SU-DHL-6 (cell line): Measurements from ENCODE around the gene TTLL1.
"Not testable (repeated sequence)": the region's sequence is repeated elsewhere in the genome, so short reads cannot be mapped to it uniquely, and the experiment has no call there.

Experiments
- H2AFZ ChIP-seq: fragments of 200-600 bp; sonication (generic); 2 replicates; pipeline ENCODE4 v1.6.1; 2014; ENCODE audit warnings: low read depth, mild to moderate bottlenecking, moderate library complexity, mixed read lengths, antibody characterized with exemption, low read length; ENCODE audit not compliant: severe bottlenecking
- H3F3A ChIP-seq: fragments of 200-600 bp; shearing (Covaris generic); 2 replicates; pipeline ENCODE4 v1.6.0; 2016; ENCODE audit warnings: antibody characterized with exemption, mild to moderate bottlenecking; ENCODE audit not compliant: insufficient read depth
- H3K27ac ChIP-seq: fragments of 200-600 bp; sonication (generic); 2 replicates; pipeline ENCODE4 v1.5.1; 2016; ENCODE audit warnings: low read depth, mild to moderate bottlenecking, low read length, moderate library complexity, mixed read lengths
- H3K27me3 ChIP-seq: fragments of 200-600 bp; sonication (generic), shearing (Covaris generic); 2 replicates; pipeline ENCODE4 v1.6.0; 2014; ENCODE audit warnings: mild to moderate bottlenecking, low read length
- H3K36me3 ChIP-seq: fragments of 200-600 bp; sonication (generic); 2 replicates; pipeline ENCODE4 v1.6.1; 2014; ENCODE audit warnings: mild to moderate bottlenecking, low read length, mixed read lengths
- H3K4me2 ChIP-seq: fragments of 300-600, 200-600 bp; shearing (Covaris generic), sonication (generic); 2 replicates; pipeline ENCODE4 v1.6.0; 2014; ENCODE audit warnings: low read length, low read depth, mild to moderate bottlenecking; ENCODE audit not compliant: poor library complexity, severe bottlenecking
- H3K4me3 ChIP-seq: fragments of 200-600 bp; sonication (generic); 2 replicates; pipeline ENCODE4 v1.5.1; 2014; ENCODE audit warnings: antibody characterized with exemption, low read length, mild to moderate bottlenecking, mixed read lengths; ENCODE audit not compliant: insufficient read depth, poor library complexity, severe bottlenecking
- H3K79me2 ChIP-seq: fragments of 200-600 bp; sonication (generic); 2 replicates; pipeline ENCODE4 v1.6.1; 2014; ENCODE audit warnings: mild to moderate bottlenecking, low read length, moderate library complexity; ENCODE audit not compliant: insufficient read depth
- H3K9ac ChIP-seq: fragments of 200-600 bp; sonication (generic); 2 replicates; pipeline ENCODE4 v1.7.0; 2014; ENCODE audit warnings: mild to moderate bottlenecking, low read length
- H3K9me2 ChIP-seq: fragments of 200-600 bp; sonication (generic); replicated peaks from 2 replicates; pipeline ENCODE4 v1.6.1; 2014; ENCODE audit warnings: low read length; ENCODE audit not compliant: insufficient read depth
- H3K9me3 ChIP-seq: fragments of 200-600 bp; sonication (generic); 2 replicates; pipeline ENCODE4 v1.6.1; 2014; ENCODE audit warnings: low read length, mixed read lengths; ENCODE audit not compliant: insufficient read depth
- H4K20me1 ChIP-seq: fragments of 200-600 bp; sonication (generic); 2 replicates; pipeline ENCODE4 v1.6.1; 2014; ENCODE audit warnings: low read depth, mild to moderate bottlenecking, antibody characterized with exemption, low read length, moderate library complexity, mixed read lengths
- EZH2phosphoT487 ChIP-seq: fragments of 200-600 bp; sonication (generic), shearing (Covaris generic); conservative IDR thresholded peaks from 2 replicates; pipeline ENCODE4 v1.6.1; 2018; ENCODE audit warnings: mild to moderate bottlenecking, antibody characterized with exemption, low read length, moderate library complexity, mixed read lengths
- TF ChIP-seq, protein P1 (sequence below): fragments of 200-600 bp; sonication (generic); IDR thresholded peaks from one replicate; pipeline ENCODE4 v1.5.1; 2017; ENCODE audit warnings: antibody characterized with exemption, mild to moderate bottlenecking, low read length, moderate library complexity; ENCODE audit not compliant: insufficient read depth, poor library complexity, severe bottlenecking

The TTLL1 gene

DNA sequence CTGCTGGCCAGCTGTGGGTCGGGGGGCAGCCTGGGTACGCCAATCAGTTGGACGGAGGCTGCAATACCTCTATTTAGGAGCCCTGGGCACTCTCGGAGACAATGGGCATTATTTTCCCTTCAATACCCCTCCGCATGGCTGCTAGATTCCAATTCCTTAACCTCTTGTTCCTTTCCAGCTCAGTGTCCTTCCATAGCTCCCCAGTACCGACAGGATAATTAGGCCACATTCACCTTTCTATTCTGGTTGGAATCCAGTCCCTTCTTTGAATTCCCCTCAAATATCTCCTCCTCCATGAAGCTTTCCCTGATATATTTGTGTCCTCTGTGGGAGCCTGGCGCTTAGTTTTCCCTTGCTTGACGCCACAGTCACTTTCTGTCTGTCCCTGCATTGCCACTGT, 17.1 kb upstream of the TTLL1 start:
- H3K27me3 ChIP-seq, result no peaks in the 10 kb centered on the region
- H3K9ac ChIP-seq, result no peak overlapping the region
- H3F3A ChIP-seq, result 0 out of 2 replicates have a peak, but pooled peaks cover under 1% of the 10 kb centered on the region
- H4K20me1 ChIP-seq, result no peaks in the 10 kb centered on the region
- H3K9me2 ChIP-seq, result no peaks in the 10 kb centered on the region
- no peaks in the 10 kb centered on the region for H3K79me2 ChIP-seq
- no peaks in the 10 kb centered on the region for H3K9me3 ChIP-seq
- H3K4me3 ChIP-seq, result no peak overlapping the region
- no peak overlapping the region for H3K4me2 ChIP-seq
- H2AFZ ChIP-seq, result no peak overlapping the region
- no peak for TF ChIP-seq EZH2phosphoT487
- TF ChIP-seq, protein P1, sequence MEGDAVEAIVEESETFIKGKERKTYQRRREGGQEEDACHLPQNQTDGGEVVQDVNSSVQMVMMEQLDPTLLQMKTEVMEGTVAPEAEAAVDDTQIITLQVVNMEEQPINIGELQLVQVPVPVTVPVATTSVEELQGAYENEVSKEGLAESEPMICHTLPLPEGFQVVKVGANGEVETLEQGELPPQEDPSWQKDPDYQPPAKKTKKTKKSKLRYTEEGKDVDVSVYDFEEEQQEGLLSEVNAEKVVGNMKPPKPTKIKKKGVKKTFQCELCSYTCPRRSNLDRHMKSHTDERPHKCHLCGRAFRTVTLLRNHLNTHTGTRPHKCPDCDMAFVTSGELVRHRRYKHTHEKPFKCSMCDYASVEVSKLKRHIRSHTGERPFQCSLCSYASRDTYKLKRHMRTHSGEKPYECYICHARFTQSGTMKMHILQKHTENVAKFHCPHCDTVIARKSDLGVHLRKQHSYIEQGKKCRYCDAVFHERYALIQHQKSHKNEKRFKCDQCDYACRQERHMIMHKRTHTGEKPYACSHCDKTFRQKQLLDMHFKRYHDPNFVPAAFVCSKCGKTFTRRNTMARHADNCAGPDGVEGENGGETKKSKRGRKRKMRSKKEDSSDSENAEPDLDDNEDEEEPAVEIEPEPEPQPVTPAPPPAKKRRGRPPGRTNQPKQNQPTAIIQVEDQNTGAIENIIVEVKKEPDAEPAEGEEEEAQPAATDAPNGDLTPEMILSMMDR, result no peak
- no peaks in the 10 kb centered on the region for H3K36me3 ChIP-seq
- H3K27ac ChIP-seq, result no peak overlapping the region

DNA sequence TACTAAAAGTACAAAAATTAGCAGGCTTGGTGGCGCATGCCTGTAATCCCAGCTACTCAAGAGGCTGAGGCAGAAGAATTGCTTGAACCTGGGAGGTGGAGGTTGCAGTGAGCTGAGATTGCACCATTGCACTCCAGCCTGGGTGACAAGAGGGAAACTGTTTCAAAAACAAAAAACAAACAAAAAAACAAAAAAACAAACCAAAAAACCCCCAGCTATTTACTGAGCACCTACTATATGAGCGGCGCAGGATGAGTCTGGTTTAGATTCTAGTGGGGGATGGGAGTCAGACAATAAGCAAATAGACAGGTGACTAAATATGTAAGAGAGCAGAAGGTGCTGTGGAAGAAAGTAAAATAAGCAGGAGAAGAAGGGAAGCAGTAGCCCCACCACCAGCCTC, 15.8 kb upstream of the TTLL1 start:
- not testable (repeated sequence) for H3K4me2 ChIP-seq, H3K9me2 ChIP-seq, H3K27me3 ChIP-seq, H3K9me3 ChIP-seq, H3K9ac ChIP-seq, H3K36me3 ChIP-seq, H2AFZ ChIP-seq, H3F3A ChIP-seq, H3K79me2 ChIP-seq, H3K4me3 ChIP-seq, H4K20me1 ChIP-seq, H3K27ac ChIP-seq

DNA sequence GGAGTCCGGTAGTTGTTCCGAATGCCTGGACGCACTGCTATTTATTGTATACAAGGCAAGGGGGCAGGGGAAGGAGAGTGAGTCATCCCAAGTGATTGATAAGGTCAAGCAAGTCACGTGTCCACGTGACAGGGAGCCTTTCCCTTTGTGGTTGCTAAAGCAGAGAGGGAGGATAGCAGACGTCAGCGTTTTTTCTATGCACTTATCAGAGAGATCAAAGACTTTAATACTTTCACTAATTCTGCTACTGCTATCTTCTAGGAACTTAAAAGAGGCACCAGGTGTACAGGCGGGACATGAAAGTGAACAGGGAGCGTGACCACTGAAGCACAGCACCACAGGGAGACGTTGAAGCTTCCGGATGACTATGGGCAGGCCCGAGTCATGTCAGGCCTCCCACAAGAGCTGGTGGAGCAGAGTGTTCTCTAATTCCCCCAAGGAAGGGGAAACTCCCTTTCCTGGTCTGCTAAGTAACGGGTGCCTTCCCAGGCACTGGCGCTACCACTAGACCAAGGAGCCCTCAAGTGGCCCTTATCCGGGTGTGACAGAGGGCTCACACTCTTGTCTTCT, 14.9 kb upstream of the TTLL1 start:
- not testable (repeated sequence) for H3F3A ChIP-seq, H3K4me3 ChIP-seq, H3K9me3 ChIP-seq, H2AFZ ChIP-seq, H3K4me2 ChIP-seq, H3K27me3 ChIP-seq, H3K27ac ChIP-seq, H3K36me3 ChIP-seq, H3K9ac ChIP-seq, H3K9me2 ChIP-seq, H3K79me2 ChIP-seq, H4K20me1 ChIP-seq

DNA sequence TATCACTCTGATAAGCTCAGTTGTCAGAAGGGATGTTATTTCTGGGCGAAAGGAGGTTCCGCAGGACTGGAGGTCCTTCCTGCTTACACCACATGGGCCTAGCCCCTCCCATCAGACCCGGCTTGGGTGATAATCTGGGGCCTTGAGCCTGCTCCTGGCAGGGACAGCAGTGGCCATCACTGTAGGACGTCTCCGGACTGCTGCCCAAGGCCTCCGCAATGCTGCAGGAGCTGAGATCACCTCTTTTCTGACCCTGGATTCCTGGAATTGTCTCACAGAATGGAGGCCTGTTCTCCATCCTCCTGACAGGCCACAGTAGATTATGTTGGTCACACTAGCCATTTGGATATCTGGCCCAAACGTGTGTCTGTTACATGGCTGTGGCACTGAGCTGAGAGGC, 12.1 kb upstream of the TTLL1 start:
- H2AFZ ChIP-seq, result no peak overlapping the region
- H3K27me3 ChIP-seq, result no peaks in the 10 kb centered on the region
- no peaks in the 10 kb centered on the region for H3F3A ChIP-seq
- H3K4me2 ChIP-seq, result no peak overlapping the region
- H3K4me3 ChIP-seq, result no peak overlapping the region
- no peaks in the 10 kb centered on the region for H4K20me1 ChIP-seq
- no peak overlapping the region for H3K9ac ChIP-seq
- no peak overlapping the region for H3K27ac ChIP-seq
- H3K79me2 ChIP-seq, result no peaks in the 10 kb centered on the region
- H3K9me2 ChIP-seq, result no peaks in the 10 kb centered on the region
- H3K9me3 ChIP-seq, result peaks cover 9% of the 10 kb centered on the region; the same call in 1 of the 2 replicates
- TF ChIP-seq EZH2phosphoT487, result no peak
- TF ChIP-seq, protein P1, result no peak
- H3K36me3 ChIP-seq, result no peaks in the 10 kb centered on the region
